Naive thymus-derived CD4-positive, alpha-beta T cell (primary cell): ENCODE data around the gene GMDS. TPM values are rescaled to one million over a fixed set of nuclear protein-coding genes. Genes with fewer than 3 reads are reported as not detected.

Experiments
- ATAC-seq: fragments of 150-1000 bp; cut with Tn5 transposase; 2 replicates; pipeline ENCODE4 v1.10.0; 2021; ENCODE audit warnings: mild to moderate bottlenecking, moderate library complexity
- CTCF ChIA-PET: fragments of 350-600 bp; sonication (Branson Sonifier 250); formaldehyde crosslinking; loops from one replicate; lab custom pipeline; 2021; ENCODE audit warnings: antibody characterized with exemption; lab: Charles Lee
- POLR2A ChIA-PET: fragments of 350-600 bp; sonication (Branson Sonifier 250); formaldehyde crosslinking; loops from one replicate; lab custom pipeline; 2021; ENCODE audit warnings: antibody characterized with exemption, inconsistent platforms; lab: Charles Lee
- DNase-seq, 9 donors: peaks; one replicate each; pipeline versions ENCODE4 v3.0.0 to v3.0.0-alpha.2; 2020 to 2022; ENCODE audit warnings: mixed read lengths in 1 of 9
- H3K27ac ChIP-seq: one replicate; pipeline ENCODE4 v1.7.0; 2013; ENCODE audit warnings: mild to moderate bottlenecking, low read depth, low read length, moderate library complexity
- H3K27me3 ChIP-seq, 2 donors: one replicate each; pipeline ENCODE4 v1.7.0; 2013; ENCODE audit warnings: low read length in 2 of 2, mild to moderate bottlenecking in 2 of 2, moderate library complexity in 2 of 2; ENCODE audit not compliant: control insufficient read depth in 2 of 2, insufficient read depth in 2 of 2
- H3K36me3 ChIP-seq, 3 experiments: 1 replicate in 2 of 3; 2 replicates in 1 of 3; pipeline ENCODE4 v1.7.0; 2013; ENCODE audit warnings: low read length in 3 of 3, mild to moderate bottlenecking in 3 of 3, moderate library complexity in 1 of 3; ENCODE audit not compliant: insufficient read depth in 3 of 3, control insufficient read depth in 2 of 3
- H3K4me1 ChIP-seq, 2 donors: one replicate each; pipeline ENCODE4 v1.7.0; 2013; ENCODE audit warnings: low read length in 2 of 2, mild to moderate bottlenecking in 2 of 2, moderate library complexity in 1 of 2; ENCODE audit not compliant: control insufficient read depth in 2 of 2, insufficient read depth in 2 of 2
- H3K4me3 ChIP-seq: 2 replicates; pipeline ENCODE4 v1.7.0; 2013; ENCODE audit warnings: mild to moderate bottlenecking, low read length
- H3K9me3 ChIP-seq, 3 experiments: 1 replicate in 2 of 3; 2 replicates in 1 of 3; pipeline ENCODE4 v1.7.0; 2013; ENCODE audit warnings: low read length in 3 of 3; ENCODE audit not compliant: control insufficient read depth in 2 of 3
- H3K27ac Mint-ChIP-seq, 9 donors: one replicate each; pipeline ENCODE4 v1.8.0; 2020 to 2022; ENCODE audit warnings: mixed read lengths in 9 of 9, mild to moderate bottlenecking in 8 of 9, moderate library complexity in 5 of 9, inconsistent platforms in 2 of 9
- H3K27me3 Mint-ChIP-seq, 5 donors: one replicate each; pipeline ENCODE4 v1.8.0; 2021 to 2022; ENCODE audit warnings: mixed read lengths in 5 of 5, mild to moderate bottlenecking in 1 of 5
- H3K36me3 Mint-ChIP-seq, 5 donors: one replicate each; pipeline ENCODE4 v1.8.0; 2020 to 2022; ENCODE audit warnings: mixed read lengths in 5 of 5, mild to moderate bottlenecking in 3 of 5, inconsistent platforms in 1 of 5
- H3K4me1 Mint-ChIP-seq, 7 donors: one replicate each; pipeline ENCODE4 v1.8.0; 2020 to 2022; ENCODE audit warnings: mixed read lengths in 7 of 7, mild to moderate bottlenecking in 3 of 7, inconsistent platforms in 1 of 7
- H3K4me3 Mint-ChIP-seq, 10 donors: one replicate each; pipeline ENCODE4 v1.8.0; 2020 to 2022; ENCODE audit warnings: mild to moderate bottlenecking in 10 of 10, mixed read lengths in 10 of 10, moderate library complexity in 6 of 10, inconsistent platforms in 2 of 10
- H3K9me3 Mint-ChIP-seq, 11 donors: one replicate each; pipeline ENCODE4 v1.8.0; 2020 to 2022; ENCODE audit warnings: mixed read lengths in 11 of 11, mild to moderate bottlenecking in 4 of 11, inconsistent platforms in 1 of 11, moderate library complexity in 1 of 11
- intact Hi-C, 2 donors: fragments of 100-400 bp; cut with micrococcal nuclease; formaldehyde crosslinking; loops; one replicate each; pipeline ENCODE4 v1.15.1; 2023
- polyA plus RNA-seq, 2 donors: library from polyadenylated mRNA; unstranded; fragments of 300-500 nt; fragmentation: Illumina TruSeq; gene quantifications; one replicate each; pipeline ENCODE4 v1.2.3, GENCODE V29; 2021
- total RNA-seq, 6 experiments: library from RNA in 5 of 6; stranded (reverse) in 5 of 6; gene quantifications; 1 replicate in 5 of 6; 2 replicates in 1 of 6; pipeline ENCODE4 v1.2.3 and lab custom pipeline; 2021 to 2026

GMDS gene
- total and polyA plus RNA-seq, 7 experiments from 2014 or later, result 12.7 to 33.9 (median 18.3) TPM

DNA sequence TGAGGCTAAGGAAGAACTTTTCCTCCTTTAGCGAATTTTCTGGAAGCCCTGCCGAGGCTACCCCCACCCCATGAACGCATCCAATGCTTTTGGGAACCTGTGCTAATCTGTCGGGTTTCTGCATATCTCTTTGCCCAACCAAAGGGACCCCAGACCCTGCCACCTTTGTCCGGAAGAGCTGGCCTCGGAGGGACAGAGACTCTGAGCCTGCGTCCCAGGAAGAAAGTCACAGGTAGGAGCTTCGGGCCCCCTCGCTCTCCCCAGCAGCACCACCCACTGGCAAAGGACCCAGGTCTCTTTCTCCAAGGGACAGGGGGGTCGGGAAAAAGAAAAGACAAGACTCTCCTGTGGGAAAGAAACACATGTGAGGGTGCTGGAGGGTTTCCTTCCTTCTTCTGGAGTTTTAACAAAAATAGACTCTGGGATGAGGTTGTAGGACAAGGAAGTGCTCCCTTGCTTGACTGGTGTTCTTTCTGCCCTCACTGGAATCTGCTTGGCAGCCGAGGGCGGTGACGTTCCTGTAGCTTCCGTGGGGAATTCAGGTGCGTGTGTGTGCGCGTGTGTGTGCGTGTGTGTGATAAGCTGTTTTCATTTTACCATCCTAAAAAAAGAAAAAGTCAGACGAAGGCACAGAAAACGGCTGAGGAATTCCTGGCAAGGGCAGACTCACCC, 652.0 kb downstream of the GMDS start:
- Mint-ChIP-seq H3K4me1 (peaks cover 4 to 9% (median 4%) of the 10 kb centered on the region in 7 donors), H3K9me3 (no peaks in the 10 kb centered on the region), H3K27ac (no peak overlapping the region), H3K36me3 (no peaks in the 10 kb centered on the region), H3K4me3 (no peak overlapping the region), H3K27me3 (peaks cover 36 to 52% (median 48%) of the 10 kb centered on the region in 5 donors)
- DNase-seq, result no peak
- no peak overlapping the region for H3K27ac ChIP-seq
- ChIA-PET POLR2A (interaction anchor here (0.7 kb wide), 1 partner anchor 72 kb away, joined by 3 read pairs; no protein-coding TSS in a partner anchor), CTCF (no interaction called here)
- ATAC-seq, result no peak
- H3K27me3 ChIP-seq, result peaks cover 0 to 4% of the 10 kb centered on the region in 2 donors
- peaks cover 0 to 4% of the 10 kb centered on the region in 2 donors for H3K4me1 ChIP-seq
- no peaks in the 10 kb centered on the region for H3K9me3 ChIP-seq
- intact Hi-C loops, result no loop called here
- no peaks in the 10 kb centered on the region for H3K36me3 ChIP-seq
- H3K4me3 ChIP-seq, result no peak overlapping the region

DNA sequence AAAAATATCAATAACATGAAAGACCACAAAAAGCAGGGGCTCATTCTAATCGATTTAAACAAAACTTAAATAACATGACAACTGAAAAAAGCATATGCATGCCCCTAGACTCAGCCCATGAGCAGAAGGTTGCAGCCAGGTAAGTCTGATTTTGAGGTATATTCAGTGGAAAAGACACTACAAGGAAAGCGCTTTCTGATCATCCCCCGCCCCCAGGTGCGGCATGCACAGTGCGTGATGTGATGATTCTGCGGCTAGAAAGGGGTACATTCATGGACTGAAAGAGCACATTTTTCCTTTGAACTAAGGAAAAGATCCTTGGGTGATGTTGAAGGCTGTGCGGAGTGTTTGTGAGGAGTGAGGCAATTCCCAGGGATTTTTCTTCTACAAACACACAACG, 652.6 kb downstream of the GMDS start:
- ATAC-seq, result no peak
- Mint-ChIP-seq H3K9me3 (no peaks in the 10 kb centered on the region), H3K4me1 (peaks cover 4 to 9% (median 4%) of the 10 kb centered on the region in 7 donors), H3K36me3 (no peaks in the 10 kb centered on the region), H3K27ac (no peak overlapping the region), H3K27me3 (peaks cover 30 to 48% (median 42%) of the 10 kb centered on the region in 5 donors), H3K4me3 (no peak overlapping the region)
- Histone ChIP-seq H3K27me3 (peaks cover 0 to 4% of the 10 kb centered on the region in 2 donors), H3K27ac (no peak overlapping the region), H3K4me1 (peaks cover 0 to 4% of the 10 kb centered on the region in 2 donors), H3K36me3 (no peaks in the 10 kb centered on the region), H3K4me3 (no peak overlapping the region), H3K9me3 (no peaks in the 10 kb centered on the region)
- ChIA-PET CTCF (interaction anchor here (0.6 kb wide), 2 partner anchors 65 to 1041 kb away, joined by 3 read pairs; no protein-coding TSS in a partner anchor), POLR2A (interaction anchor here (0.7 kb wide), 2 partner anchors 35 to 71 kb away, joined by 3 read pairs; no protein-coding TSS in a partner anchor)
- intact Hi-C loops, result no loop called here
- no peak for DNase-seq

GRCh38 chr6:1591926-1592325, 653.5 kb downstream of the GMDS start:
- Mint-ChIP-seq H3K36me3 (no peaks in the 10 kb centered on the region), H3K4me1 (peaks cover 4 to 9% (median 4%) of the 10 kb centered on the region in 7 donors), H3K4me3 (no peak overlapping the region), H3K27ac (no peak overlapping the region), H3K9me3 (no peaks in the 10 kb centered on the region), H3K27me3 (peaks cover 21 to 41% (median 33%) of the 10 kb centered on the region in 5 donors)
- ATAC-seq, result no peak
- Histone ChIP-seq H3K4me3 (no peak overlapping the region), H3K27me3 (peaks cover 0 to 4% of the 10 kb centered on the region in 2 donors), H3K9me3 (no peaks in the 10 kb centered on the region), H3K4me1 (peaks cover 0 to 4% of the 10 kb centered on the region in 2 donors), H3K36me3 (no peaks in the 10 kb centered on the region), H3K27ac (no peak overlapping the region)
- intact Hi-C loops, result no loop called here
- DNase-seq, result no peak
- POLR2A ChIA-PET, result interaction anchor here (0.6 to 0.7 kb wide), 2 partner anchors 36 to 451 kb away, joined by 3 read pairs; no protein-coding TSS in a partner anchor
- CTCF ChIA-PET, result interaction anchor here (0.6 kb wide), 1 partner anchor 66 kb away, joined by 3 read pairs; no protein-coding TSS in a partner anchor

- H3K4me1 Mint-ChIP-seq, result peaks cover 3 to 7% (median 3%) of the 10 kb centered on the region in 7 donors
- H3K27ac Mint-ChIP-seq, result no peak overlapping the region
- H3K9me3 Mint-ChIP-seq, result no peaks in the 10 kb centered on the region
- H3K27me3 Mint-ChIP-seq, result peaks cover 17 to 35% (median 28%) of the 10 kb centered on the region in 5 donors
- Histone ChIP-seq H3K36me3 (no peaks in the 10 kb centered on the region), H3K27me3 (peaks cover 0 to 4% of the 10 kb centered on the region in 2 donors), H3K9me3 (no peaks in the 10 kb centered on the region), H3K27ac (no peak overlapping the region), H3K4me3 (no peak overlapping the region), H3K4me1 (peaks cover 0 to 4% of the 10 kb centered on the region in 2 donors)
- no peak overlapping the region for H3K4me3 Mint-ChIP-seq
- POLR2A ChIA-PET, result no interaction called here
- no peaks in the 10 kb centered on the region for H3K36me3 Mint-ChIP-seq
- ATAC-seq (no peak), DNase-seq (no peak)
- intact Hi-C loops, result no loop called here
- CTCF ChIA-PET, result no interaction called here
These were observed 654.2 kb downstream of the GMDS start for GRCh38 chr6:1591243-1591642.

DNA sequence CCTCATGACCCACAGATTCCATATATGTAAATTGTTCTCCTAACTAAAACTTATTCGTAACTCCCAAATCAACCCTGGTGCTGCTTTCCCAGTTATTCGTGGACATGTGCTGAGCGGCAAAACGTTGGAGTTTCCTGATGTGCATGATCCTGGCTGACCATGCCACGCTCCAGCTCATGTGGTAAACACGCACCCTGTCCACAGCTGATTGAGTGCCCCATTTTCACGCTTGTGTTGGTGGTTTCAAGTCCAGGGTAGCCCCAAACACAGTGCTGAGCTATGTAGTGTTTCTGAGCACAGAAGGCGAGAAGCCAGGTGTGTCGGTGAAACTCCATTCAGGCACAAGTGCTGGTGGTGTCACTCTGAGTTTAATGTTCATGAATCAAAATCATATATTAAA, 654.8 kb downstream of the GMDS start:
- DNase-seq (no peak), ATAC-seq (no peak)
- no peak overlapping the region for H3K4me3 Mint-ChIP-seq
- H3K4me1 Mint-ChIP-seq, result peaks cover 0 to 4% (median 0%) of the 10 kb centered on the region in 7 donors
- CTCF ChIA-PET, result no interaction called here
- H3K27ac Mint-ChIP-seq, result no peak overlapping the region
- H3K27ac ChIP-seq, result no peak overlapping the region
- POLR2A ChIA-PET, result no interaction called here
- H3K36me3 ChIP-seq, result no peaks in the 10 kb centered on the region
- peaks cover 13 to 33% (median 25%) of the 10 kb centered on the region in 5 donors for H3K27me3 Mint-ChIP-seq
- no peaks in the 10 kb centered on the region for H3K27me3 ChIP-seq
- intact Hi-C loops, result no loop called here
- no peaks in the 10 kb centered on the region for H3K9me3 ChIP-seq
- no peaks in the 10 kb centered on the region for H3K4me1 ChIP-seq
- H3K4me3 ChIP-seq, result no peak overlapping the region
- no peaks in the 10 kb centered on the region for H3K36me3 Mint-ChIP-seq
- no peaks in the 10 kb centered on the region for H3K9me3 Mint-ChIP-seq

GRCh38 chr6:1589208-1589607, 656.2 kb downstream of the GMDS start:
- intact Hi-C loops, result no loop called here
- POLR2A ChIA-PET, result no interaction called here
- H3K27ac ChIP-seq, result no peak overlapping the region
- no peaks in the 10 kb centered on the region for H3K36me3 ChIP-seq
- Mint-ChIP-seq H3K27ac (no peak overlapping the region), H3K27me3 (peaks cover 13 to 29% (median 20%) of the 10 kb centered on the region in 5 donors), H3K4me3 (no peak overlapping the region), H3K36me3 (no peaks in the 10 kb centered on the region), H3K4me1 (peaks cover 0 to 2% (median 0%) of the 10 kb centered on the region in 7 donors), H3K9me3 (no peaks in the 10 kb centered on the region)
- CTCF ChIA-PET, result no interaction called here
- H3K4me1 ChIP-seq, result no peaks in the 10 kb centered on the region
- H3K4me3 ChIP-seq, result no peak overlapping the region
- no peaks in the 10 kb centered on the region for H3K27me3 ChIP-seq
- DNase-seq (no peak), ATAC-seq (no peak)
- H3K9me3 ChIP-seq, result no peaks in the 10 kb centered on the region
